GM18907 (cell line): Measurements from ENCODE around the gene OR8K1.

Experiments used
- ATAC-seq: cut with Tn5 transposase; IDR thresholded peaks from one replicate; pipeline ENCODE4 v1.9.1; 2021; ENCODE audit warnings: mild to moderate bottlenecking, moderate library complexity; ENCODE audit not compliant: unreplicated experiment

OR8K1 gene

GRCh38 chr11:56345739-56346138 is at the start of gene OR8K1:
OR8K1 (plus strand) TSS chr11:56346039; CDS start chr11:56346039, 0 bp downstream.
- ATAC-seq, result no peak

- no peak for ATAC-seq
Measured at GRCh38 chr11:56296898-56297297, 48.9 kb upstream of the OR8K1 start.

GRCh38 chr11:56307836-56308235 is 38.0 kb upstream of the OR8K1 start:
- no peak for ATAC-seq

GRCh38 chr11:56314844-56315243 is 31.0 kb upstream of the OR8K1 start, which contains the start of gene OR8K3:
OR8K3 (plus strand) TSS chr11:56315144; CDS start chr11:56318307, 3,163 bp downstream.
- ATAC-seq, result no peak

GRCh38 chr11:56331861-56332491 is 13.9 kb upstream of the OR8K1 start:
- ATAC-seq, result no peak

GRCh38 chr11:56333156-56333555 is 12.7 kb upstream of the OR8K1 start:
- ATAC-seq, result no peak

GRCh38 chr11:56340289-56340688 is 5.5 kb upstream of the OR8K1 start:
- ATAC-seq, result no peak

GRCh38 chr11:56353991-56354390 is 8.2 kb downstream of the OR8K1 start, which contains the start of gene OR8J1:
OR8J1 (plus strand) TSS chr11:56354291; CDS start chr11:56360247, 5,956 bp downstream.
- no peak for ATAC-seq

- ATAC-seq, result no peak
Measured at GRCh38 chr11:56375324-56375723, 29.5 kb downstream of the OR8K1 start, which contains the start of gene OR8U1. OR8U1 (plus strand) TSS chr11:56375624; CDS start chr11:56375624, 0 bp downstream.

- ATAC-seq, result no peak
Measured at GRCh38 chr11:56380120-56380519, 34.3 kb downstream of the OR8K1 start.

- ATAC-seq, result no peak
Measured at GRCh38 chr11:56394381-56394780, 48.5 kb downstream of the OR8K1 start.

GRCh38 chr11:56396047-56396446 is 50.2 kb downstream of the OR8K1 start:
- ATAC-seq, result no peak
